GM23338 (cell line): Measurements from ENCODE around the gene HBZ.
A peak's percentile ranks its signal among the peaks of the same experiment; 100 is the strongest.

Source experiments
- EZH2 ChIP-seq: fragments of 200-600 bp; sonication (generic); IDR thresholded peaks from one replicate; pipeline ENCODE4 v1.8.0; 2017; ENCODE audit warnings: antibody characterized with exemption, mild to moderate bottlenecking, low read depth; ENCODE audit not compliant: unreplicated experiment
- POLR2AphosphoS5 ChIP-seq: IDR thresholded peaks from 2 replicates; pipeline ENCODE4 v1.6.1; 2016; ENCODE audit warnings: antibody characterized with exemption, low read depth
- TF ChIP-seq, protein P1 (sequence below), 2 experiments: fragments of 200-600 bp in 1 of 2; sonication (generic) in 1 of 2; conservative IDR thresholded peaks; 2 replicates each; pipeline versions ENCODE4 v1.5.1 to v1.6.1; 2016 to 2017; ENCODE audit warnings: antibody characterized with exemption in 2 of 2, low read depth in 2 of 2, mild to moderate bottlenecking in 2 of 2, moderate library complexity in 1 of 2
- TF ChIP-seq, protein P2 (sequence below): IDR thresholded peaks from one replicate; pipeline ENCODE4 v1.6.1; 2018; ENCODE audit warnings: antibody characterized with exemption; ENCODE audit not compliant: unreplicated experiment

- TF ChIP-seq, protein P1, sequence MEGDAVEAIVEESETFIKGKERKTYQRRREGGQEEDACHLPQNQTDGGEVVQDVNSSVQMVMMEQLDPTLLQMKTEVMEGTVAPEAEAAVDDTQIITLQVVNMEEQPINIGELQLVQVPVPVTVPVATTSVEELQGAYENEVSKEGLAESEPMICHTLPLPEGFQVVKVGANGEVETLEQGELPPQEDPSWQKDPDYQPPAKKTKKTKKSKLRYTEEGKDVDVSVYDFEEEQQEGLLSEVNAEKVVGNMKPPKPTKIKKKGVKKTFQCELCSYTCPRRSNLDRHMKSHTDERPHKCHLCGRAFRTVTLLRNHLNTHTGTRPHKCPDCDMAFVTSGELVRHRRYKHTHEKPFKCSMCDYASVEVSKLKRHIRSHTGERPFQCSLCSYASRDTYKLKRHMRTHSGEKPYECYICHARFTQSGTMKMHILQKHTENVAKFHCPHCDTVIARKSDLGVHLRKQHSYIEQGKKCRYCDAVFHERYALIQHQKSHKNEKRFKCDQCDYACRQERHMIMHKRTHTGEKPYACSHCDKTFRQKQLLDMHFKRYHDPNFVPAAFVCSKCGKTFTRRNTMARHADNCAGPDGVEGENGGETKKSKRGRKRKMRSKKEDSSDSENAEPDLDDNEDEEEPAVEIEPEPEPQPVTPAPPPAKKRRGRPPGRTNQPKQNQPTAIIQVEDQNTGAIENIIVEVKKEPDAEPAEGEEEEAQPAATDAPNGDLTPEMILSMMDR (conservative IDR thresholded peaks at IDR 0.05; ENCODE audit: low read depth in 2 of 2), result no peak
- TF ChIP-seq, protein P2, sequence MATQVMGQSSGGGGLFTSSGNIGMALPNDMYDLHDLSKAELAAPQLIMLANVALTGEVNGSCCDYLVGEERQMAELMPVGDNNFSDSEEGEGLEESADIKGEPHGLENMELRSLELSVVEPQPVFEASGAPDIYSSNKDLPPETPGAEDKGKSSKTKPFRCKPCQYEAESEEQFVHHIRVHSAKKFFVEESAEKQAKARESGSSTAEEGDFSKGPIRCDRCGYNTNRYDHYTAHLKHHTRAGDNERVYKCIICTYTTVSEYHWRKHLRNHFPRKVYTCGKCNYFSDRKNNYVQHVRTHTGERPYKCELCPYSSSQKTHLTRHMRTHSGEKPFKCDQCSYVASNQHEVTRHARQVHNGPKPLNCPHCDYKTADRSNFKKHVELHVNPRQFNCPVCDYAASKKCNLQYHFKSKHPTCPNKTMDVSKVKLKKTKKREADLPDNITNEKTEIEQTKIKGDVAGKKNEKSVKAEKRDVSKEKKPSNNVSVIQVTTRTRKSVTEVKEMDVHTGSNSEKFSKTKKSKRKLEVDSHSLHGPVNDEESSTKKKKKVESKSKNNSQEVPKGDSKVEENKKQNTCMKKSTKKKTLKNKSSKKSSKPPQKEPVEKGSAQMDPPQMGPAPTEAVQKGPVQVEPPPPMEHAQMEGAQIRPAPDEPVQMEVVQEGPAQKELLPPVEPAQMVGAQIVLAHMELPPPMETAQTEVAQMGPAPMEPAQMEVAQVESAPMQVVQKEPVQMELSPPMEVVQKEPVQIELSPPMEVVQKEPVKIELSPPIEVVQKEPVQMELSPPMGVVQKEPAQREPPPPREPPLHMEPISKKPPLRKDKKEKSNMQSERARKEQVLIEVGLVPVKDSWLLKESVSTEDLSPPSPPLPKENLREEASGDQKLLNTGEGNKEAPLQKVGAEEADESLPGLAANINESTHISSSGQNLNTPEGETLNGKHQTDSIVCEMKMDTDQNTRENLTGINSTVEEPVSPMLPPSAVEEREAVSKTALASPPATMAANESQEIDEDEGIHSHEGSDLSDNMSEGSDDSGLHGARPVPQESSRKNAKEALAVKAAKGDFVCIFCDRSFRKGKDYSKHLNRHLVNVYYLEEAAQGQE, result no peak
- TF ChIP-seq EZH2 (no peak), POLR2AphosphoS5 (peak; percentile 58; the same call in 1 of the 2 replicates)
These were observed 28.5 kb downstream of the HBZ start for GRCh38 chr16:180681-181564.
